ENCODE results near the gene PTGS2. TPM values are rescaled to one million over a fixed set of nuclear protein-coding genes. Genes with fewer than 3 reads are reported as not detected.

The PTGS2 gene
- total and polyA plus RNA-seq, 9 of the 15 experiments (the other 6 are each of a cell fraction or from before 2014, with no cell fraction given), result 0.01 TPM; not detected in 8

GRCh38 chr1:186657481-186657880 lies 22.7 kb downstream of the PTGS2 start (continued):
- TF ChIP-seq ZBTB11 (CRISPR knock-in tag; IDR thresholded peaks at IDR 0.05), result no peak
- no peak for TF ChIP-seq MEF2D (tag; conservative IDR thresholded peaks at IDR 0.05; ENCODE audit: low read depth)

- Histone ChIP-seq H3K36me3 (ENCODE audit: control insufficient read depth, insufficient read depth, low read length) (no peaks in the 10 kb centered on the region), H3K4me3 (no peak overlapping the region), H3K27me3 (ENCODE audit: control insufficient read depth in 2 of 2, insufficient read depth in 2 of 2, low read length in 2 of 2) (no peaks in the 10 kb centered on the region), H3K4me2 (ENCODE audit: insufficient read depth, low read length) (no peak overlapping the region), H3K9me1 (ENCODE audit: control insufficient read depth, insufficient read depth, low read length) (no peaks in the 10 kb centered on the region), H3K4me1 (replicated peaks in 1 of 2; ENCODE audit: control insufficient read depth in 2 of 2, insufficient read depth in 2 of 2, low read length in 2 of 2) (no peaks in the 10 kb centered on the region), H4K20me1 (replicated peaks; ENCODE audit: control insufficient read depth, insufficient read depth, low read length) (no peaks in the 10 kb centered on the region), H2AFZ (ENCODE audit: low read depth, low read length) (no peak overlapping the region), H3K9ac (ENCODE audit: insufficient read depth in 1 of 2, low read depth in 2 of 2, low read length in 2 of 2) (no peak overlapping the region), H3K9me3 (replicated peaks; ENCODE audit: control insufficient read depth, insufficient read depth, low read depth, low read length) (no peaks in the 10 kb centered on the region), H3K27ac (ENCODE audit: extremely low read depth, low read depth, low read length) (no peak overlapping the region), H3K79me2 (ENCODE audit: control insufficient read depth, insufficient read depth, low read length) (no peaks in the 10 kb centered on the region)
- FAIRE-seq (no peak), DNase-seq (ENCODE audit: extremely low read depth in 1 of 4, low spot score in 3 of 4) (no peak), ATAC-seq (no peak)
- in situ Hi-C loops (cut with MboI) (no loop called here), intact Hi-C loops (cut with micrococcal nuclease) (no loop called here)
- CTCF ChIA-PET (ENCODE audit: low intra/inter-chr PET ratio), result no interaction called here
- POLR2A ChIA-PET, result no interaction called here
- no TSS peak for BruUV-seq (replicated peaks)
- WGBS (ENCODE audit: insufficient coverage, low coverage, missing lambda C conversion rate), result 2% methylated on average over 3 of the region's 3 CpGs
- TF ChIP-seq TBP (optimal IDR thresholded peaks at IDR 0.05; ENCODE audit: low read depth, low read length), result no peak
- no peak for TF ChIP-seq ZNF76 (CRISPR knock-in tag; IDR thresholded peaks at IDR 0.05; ENCODE audit: borderline replicate concordance)
- TF ChIP-seq MLX (CRISPR knock-in tag; conservative IDR thresholded peaks at IDR 0.05), result no peak
- no peak for TF ChIP-seq DIDO1 (tag; IDR thresholded peaks at IDR 0.05; ENCODE audit: low read depth)
- no peak for TF ChIP-seq ZEB2 (IDR thresholded peaks at IDR 0.05)
- no peak for TF ChIP-seq FOS (IDR thresholded peaks at IDR 0.05; ENCODE audit: extremely low read depth, insufficient read length)
- TF ChIP-seq SNIP1 (IDR thresholded peaks at IDR 0.05; ENCODE audit: low read depth), result no peak
- TF ChIP-seq ZC3H11A (IDR thresholded peaks at IDR 0.05; ENCODE audit: low read depth, low read length), result no peak
- no peak for TF ChIP-seq HEY1 (CRISPR knock-in tag; IDR thresholded peaks at IDR 0.05; ENCODE audit: borderline replicate concordance)
- TF ChIP-seq ZNF12 (CRISPR knock-in tag; IDR thresholded peaks at IDR 0.05), result no peak
- no peak for TF ChIP-seq BRD4 (IDR thresholded peaks at IDR 0.05)
- no peak for TF ChIP-seq PATZ1 (CRISPR knock-in tag; IDR thresholded peaks at IDR 0.05; ENCODE audit: borderline replicate concordance)
Measured at GRCh38 chr1:186655876-186656275, 24.3 kb downstream of the PTGS2 start.
